ENCODE results near the gene BIK. TPM values are rescaled to one million over a fixed set of nuclear protein-coding genes. Genes with fewer than 3 reads are reported as not detected.

BIK gene
- total RNA-seq, 2 donors from 2014 or later = 5.8 to 13.3 TPM

GRCh38 chr22:43110927-43111623, 525 bp downstream of the BIK start:
- no peaks in the 10 kb centered on the region for H3K9me3 ChIP-seq (ENCODE audit: control insufficient read depth, low read length)
- no peaks in the 10 kb centered on the region for H3K36me3 ChIP-seq (ENCODE audit: control insufficient read depth, insufficient read depth, low read length)
- Mint-ChIP-seq H3K27ac (no peak overlapping the region), H3K27me3 (ENCODE audit: insufficient read depth) (peaks cover 31% of the 10 kb centered on the region), H3K4me3 (peak overlapping the region; percentile 60), H3K9me3 (no peaks in the 10 kb centered on the region), H3K4me1 (peaks cover 18% of the 10 kb centered on the region), H3K36me3 (ENCODE audit: low read depth) (peaks cover 3% of the 10 kb centered on the region)
- no peak for TF ChIP-seq CTCF (conservative IDR thresholded peaks at IDR 0.05)
- peaks cover 2% of the 10 kb centered on the region for H3K4me1 ChIP-seq (ENCODE audit: control insufficient read depth, insufficient read depth, low read length)
- peak overlapping the region; percentile 78 for H3K4me3 ChIP-seq (ENCODE audit: low read length)
- peaks cover 33% of the 10 kb centered on the region for H3K27me3 ChIP-seq (ENCODE audit: control insufficient read depth, insufficient read depth, low read length, poor library complexity, severe bottlenecking)
- 4 to 8% methylated on average over 24 to 86 of the region's 86 CpGs for WGBS, 2 experiments (ENCODE audit: insufficient coverage in 1 of 2, insufficient read length in 1 of 2)
- H3K9ac ChIP-seq (ENCODE audit: extremely low read depth, low read length, poor library complexity, severe bottlenecking) = no peak overlapping the region
- peak; percentile 68 for DNase-seq
- H3K27ac ChIP-seq (ENCODE audit: low read depth, low read length) = no peak overlapping the region

GRCh38 chr22:43113526-43114251, 3.1 kb downstream of the BIK start:
- DNase-seq = no peak
- Mint-ChIP-seq H3K27me3 (ENCODE audit: insufficient read depth) (peaks cover 29% of the 10 kb centered on the region), H3K9me3 (no peaks in the 10 kb centered on the region), H3K36me3 (ENCODE audit: low read depth) (peaks cover 7% of the 10 kb centered on the region), H3K27ac (no peak overlapping the region), H3K4me1 (peaks cover 21% of the 10 kb centered on the region), H3K4me3 (no peak overlapping the region)
- no peak overlapping the region for H3K9ac ChIP-seq (ENCODE audit: extremely low read depth, low read length, poor library complexity, severe bottlenecking)
- no peak overlapping the region for H3K27ac ChIP-seq (ENCODE audit: low read depth, low read length)
- no peaks in the 10 kb centered on the region for H3K36me3 ChIP-seq (ENCODE audit: control insufficient read depth, insufficient read depth, low read length)
- H3K9me3 ChIP-seq (ENCODE audit: control insufficient read depth, low read length) = no peaks in the 10 kb centered on the region
- TF ChIP-seq CTCF (conservative IDR thresholded peaks at IDR 0.05) = no peak
- peaks cover 33% of the 10 kb centered on the region for H3K27me3 ChIP-seq (ENCODE audit: control insufficient read depth, insufficient read depth, low read length, poor library complexity, severe bottlenecking)
- WGBS, 2 experiments (ENCODE audit: insufficient coverage in 1 of 2, insufficient read length in 1 of 2) = 85 to 93% methylated on average over 6 to 13 of the region's 13 CpGs
- H3K4me1 ChIP-seq (ENCODE audit: control insufficient read depth, insufficient read depth, low read length) = peaks cover 2% of the 10 kb centered on the region
- H3K4me3 ChIP-seq (ENCODE audit: low read length) = no peak overlapping the region

GRCh38 chr22:43114958-43115357, 4.4 kb downstream of the BIK start:
- no peak for TF ChIP-seq CTCF (conservative IDR thresholded peaks at IDR 0.05)
- Mint-ChIP-seq H3K27me3 (ENCODE audit: insufficient read depth) (peaks cover 22% of the 10 kb centered on the region), H3K36me3 (ENCODE audit: low read depth) (peaks cover 7% of the 10 kb centered on the region), H3K9me3 (no peaks in the 10 kb centered on the region), H3K4me1 (peaks cover 18% of the 10 kb centered on the region), H3K27ac (no peak overlapping the region), H3K4me3 (no peak overlapping the region)
- Histone ChIP-seq H3K9me3 (ENCODE audit: control insufficient read depth, low read length) (no peaks in the 10 kb centered on the region), H3K4me3 (ENCODE audit: low read length) (no peak overlapping the region), H3K27me3 (ENCODE audit: control insufficient read depth, insufficient read depth, low read length, poor library complexity, severe bottlenecking) (peaks cover 27% of the 10 kb centered on the region), H3K9ac (ENCODE audit: extremely low read depth, low read length, poor library complexity, severe bottlenecking) (no peak overlapping the region), H3K36me3 (ENCODE audit: control insufficient read depth, insufficient read depth, low read length) (no peaks in the 10 kb centered on the region), H3K4me1 (ENCODE audit: control insufficient read depth, insufficient read depth, low read length) (peaks cover 2% of the 10 kb centered on the region), H3K27ac (ENCODE audit: low read depth, low read length) (no peak overlapping the region)
- no peak for DNase-seq
- 82 to 90% methylated on average over 4 to 5 of the region's 5 CpGs for WGBS, 2 experiments (ENCODE audit: insufficient coverage in 1 of 2, insufficient read length in 1 of 2)

All from endodermal cell (in vitro differentiated cells).